ENCODE measurements around the gene RPA1. TPM values are rescaled to one million over a fixed set of nuclear protein-coding genes. Genes with fewer than 3 reads are reported as not detected.

The RPA1 gene
- total and polyA plus RNA-seq, 2 of the 4 experiments (the other 2 are of a cell fraction): 38.4 to 48.2 TPM

GRCh38 chr17:1872976-1873375 is 43.2 kb downstream of the RPA1 start:
- no peaks in the 10 kb centered on the region for H3K9me3 ChIP-seq (ENCODE audit: control insufficient read depth, insufficient read depth, low read length)
- CTCF ChIA-PET: no interaction called here

More at GRCh38 chr17:1872976-1873375, 43.2 kb downstream of the RPA1 start:
- Histone ChIP-seq H2AK9ac (replicated peaks; ENCODE audit: low read depth, low read length, poor library complexity) (no peak overlapping the region), H2AK5ac (ENCODE audit: low read depth, low read length) (no peak overlapping the region), H3K36me3 (ENCODE audit: control insufficient read depth, insufficient read depth, low read length) (peaks cover 26% of the 10 kb centered on the region), H4K8ac (ENCODE audit: low read depth in 2 of 2, low read length in 2 of 2) (no peak overlapping the region), H3K4me3 (ENCODE audit: insufficient read depth, low read depth, low read length) (no peak overlapping the region), H2BK15ac (ENCODE audit: low read depth, low read length) (no peak overlapping the region), H2BK120ac (ENCODE audit: low read depth, low read length) (no peak overlapping the region), H4K91ac (ENCODE audit: insufficient read depth, low read depth, low read length) (no peak overlapping the region), H3K4me1 (ENCODE audit: control insufficient read depth, insufficient read depth, low read length) (no peaks in the 10 kb centered on the region), H3K14ac (replicated peaks; ENCODE audit: low read depth, low read length) (no peak overlapping the region), H2BK20ac (ENCODE audit: low read depth, low read length) (no peak overlapping the region), H2BK5ac (ENCODE audit: low read depth, low read length, poor library complexity, severe bottlenecking) (no peak overlapping the region), H4K20me1 (ENCODE audit: insufficient read depth, low read length) (no peaks in the 10 kb centered on the region), H3K9me1 (ENCODE audit: insufficient read depth, low read length) (0 out of 2 replicates have a peak, but pooled peaks cover 4% of the 10 kb centered on the region), H2AFZ (replicated peaks; ENCODE audit: low read length, poor library complexity) (no peak overlapping the region), H3K4ac (ENCODE audit: low read depth, low read length) (no peak overlapping the region), H3K27ac (ENCODE audit: insufficient read depth, low read length) (no peak overlapping the region), H4K5ac (ENCODE audit: low read depth, low read length) (no peak overlapping the region), H3K23ac (ENCODE audit: low read depth, low read length) (no peak overlapping the region), H3K9ac (ENCODE audit: low read depth, low read length) (no peak overlapping the region), H3K56ac (ENCODE audit: extremely low read depth, insufficient read depth, low read length) (no peak overlapping the region), H3K4me2 (ENCODE audit: low read depth, low read length) (no peak overlapping the region), H3K18ac (ENCODE audit: low read depth, low read length) (no peak overlapping the region), H3K27me3 (ENCODE audit: control insufficient read depth, insufficient read depth, low read length) (no peaks in the 10 kb centered on the region), H3K79me1 (ENCODE audit: low read depth in 1 of 2, low read length in 2 of 2) (peaks cover 0 to 14% of the 10 kb centered on the region in 2 experiments; a peak in 3 of 4 replicates)
- WGBS, 2 experiments (ENCODE audit: extremely low coverage in 2 of 2, insufficient read length in 1 of 2): no CpG with 5 or more reads among the region's 4 CpGs
- ATAC-seq (ENCODE audit: low read depth) (no peak), DNase-seq (no peak)
- intact Hi-C loops (cut with micrococcal nuclease) (no loop called here), in situ Hi-C loops (cut with MboI; ENCODE audit: low sequenced_read_pairs) (no loop called here), dilution Hi-C loops (cut with HindIII; ENCODE audit: low sequenced_read_pairs, unreplicated experiment) (no loop called here)
- no peak for TF ChIP-seq RCOR1 (IDR thresholded peaks at IDR 0.05; ENCODE audit: insufficient replicate concordance, low read length)
- TF ChIP-seq ELK1 (IDR thresholded peaks at IDR 0.05; ENCODE audit: borderline replicate concordance, low read depth, low read length): no peak
- TF ChIP-seq MAFK (IDR thresholded peaks at IDR 0.05; ENCODE audit: low read depth, low read length): no peak
- no peak for TF ChIP-seq MAZ (IDR thresholded peaks at IDR 0.05; ENCODE audit: borderline replicate concordance, low read depth, low read length)
- no peak for TF ChIP-seq CTCF (conservative IDR thresholded peaks at IDR 0.05; ENCODE audit: low read depth, low read length)
- no peak for TF ChIP-seq CHD1 (IDR thresholded peaks at IDR 0.05; ENCODE audit: low read depth, low read length)
- TF ChIP-seq USF2 (IDR thresholded peaks at IDR 0.05; ENCODE audit: low read depth, low read length): no peak
- TF ChIP-seq CEBPB (IDR thresholded peaks at IDR 0.05; ENCODE audit: low read depth, low read length): no peak
- TF ChIP-seq BHLHE40 (IDR thresholded peaks at IDR 0.05; ENCODE audit: low read depth, low read length): no peak
- TF ChIP-seq RAD21 (IDR thresholded peaks at IDR 0.05; ENCODE audit: low read length): no peak
- TF ChIP-seq POLR2A (IDR thresholded peaks at IDR 0.05; ENCODE audit: low read depth, low read length): no peak
- no peak for TF ChIP-seq RFX5 (IDR thresholded peaks at IDR 0.05; ENCODE audit: low read depth, low read length)
- no peak for TF ChIP-seq MXI1 (IDR thresholded peaks at IDR 0.05; ENCODE audit: borderline replicate concordance, low read depth, low read length)
- no peak for TF ChIP-seq FOS (IDR thresholded peaks at IDR 0.05; ENCODE audit: low read depth, low read length)
- TF ChIP-seq SMC3 (IDR thresholded peaks at IDR 0.05; ENCODE audit: low read depth, low read length): no peak
- TF ChIP-seq NFE2L2 (IDR thresholded peaks at IDR 0.05; ENCODE audit: low read depth, low read length): no peak
- no TSS peak for BruUV-seq (replicated peaks)
- POLR2A ChIA-PET (ENCODE audit: unreplicated experiment): no interaction called here

All from IMR-90 (cell line).